ENCODE data around the gene HOXA4. TPM values are rescaled to one million over a fixed set of nuclear protein-coding genes. Genes with fewer than 3 reads are reported as not detected.

HOXA4 gene
- total and polyA plus RNA-seq, 2 experiments from 2014 or later: 0.69 to 1.3 TPM

DNA sequence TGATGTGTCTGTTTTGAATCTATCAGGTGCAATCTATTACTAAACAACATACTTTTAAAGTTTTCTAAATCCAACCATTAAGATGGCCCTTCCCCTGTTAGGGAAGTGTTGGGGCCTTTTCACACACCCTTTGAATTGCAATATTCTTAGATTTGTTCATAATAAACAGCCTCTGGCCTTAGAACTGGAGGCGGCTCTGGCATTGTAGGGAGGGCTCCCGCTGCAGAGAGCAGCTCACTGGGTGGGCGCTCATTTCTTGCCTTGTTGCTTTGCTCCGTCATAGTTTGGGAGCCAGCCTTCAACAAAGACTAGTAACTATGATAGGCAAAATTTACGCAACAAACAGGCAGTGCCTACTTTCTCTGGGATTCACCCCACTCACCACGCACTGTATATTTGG, 47.8 kb upstream of the HOXA4 start:
- DNase-seq (ENCODE audit: low spot score): no peak
- Histone ChIP-seq H4K20me1 (ENCODE audit: insufficient read depth, poor library complexity, severe bottlenecking) (no peaks in the 10 kb centered on the region), H3K27me3 (peaks cover 92% of the 10 kb centered on the region), H3K9me3 (ENCODE audit: low read depth) (no peaks in the 10 kb centered on the region), H3K27ac (peak overlapping the region; percentile 96), H3K4me3 (peak overlapping the region; percentile 40), H3K9me2 (replicated peaks; ENCODE audit: insufficient read depth) (no peaks in the 10 kb centered on the region), H3K79me2 (peaks cover 89% of the 10 kb centered on the region), H3K4me2 (peak overlapping the region; percentile 96), H2AFZ (no peak overlapping the region), H3K36me3 (replicated peaks; ENCODE audit: insufficient read depth, low read depth) (no peaks in the 10 kb centered on the region), H3K4me1 (ENCODE audit: insufficient read depth) (peaks cover 31% of the 10 kb centered on the region)
- 33% methylated on average over 6 of the region's 6 CpGs for WGBS (ENCODE audit: low lambda C conversion rate, missing lambda C conversion rate)
- TF ChIP-seq, protein P1, sequence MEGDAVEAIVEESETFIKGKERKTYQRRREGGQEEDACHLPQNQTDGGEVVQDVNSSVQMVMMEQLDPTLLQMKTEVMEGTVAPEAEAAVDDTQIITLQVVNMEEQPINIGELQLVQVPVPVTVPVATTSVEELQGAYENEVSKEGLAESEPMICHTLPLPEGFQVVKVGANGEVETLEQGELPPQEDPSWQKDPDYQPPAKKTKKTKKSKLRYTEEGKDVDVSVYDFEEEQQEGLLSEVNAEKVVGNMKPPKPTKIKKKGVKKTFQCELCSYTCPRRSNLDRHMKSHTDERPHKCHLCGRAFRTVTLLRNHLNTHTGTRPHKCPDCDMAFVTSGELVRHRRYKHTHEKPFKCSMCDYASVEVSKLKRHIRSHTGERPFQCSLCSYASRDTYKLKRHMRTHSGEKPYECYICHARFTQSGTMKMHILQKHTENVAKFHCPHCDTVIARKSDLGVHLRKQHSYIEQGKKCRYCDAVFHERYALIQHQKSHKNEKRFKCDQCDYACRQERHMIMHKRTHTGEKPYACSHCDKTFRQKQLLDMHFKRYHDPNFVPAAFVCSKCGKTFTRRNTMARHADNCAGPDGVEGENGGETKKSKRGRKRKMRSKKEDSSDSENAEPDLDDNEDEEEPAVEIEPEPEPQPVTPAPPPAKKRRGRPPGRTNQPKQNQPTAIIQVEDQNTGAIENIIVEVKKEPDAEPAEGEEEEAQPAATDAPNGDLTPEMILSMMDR (IDR thresholded peaks at IDR 0.05; ENCODE audit: poor library complexity): no peak
- no peak for TF ChIP-seq EZH2phosphoT487 (IDR thresholded peaks at IDR 0.05; ENCODE audit: low read depth, severe bottlenecking, unreplicated experiment)

DNA sequence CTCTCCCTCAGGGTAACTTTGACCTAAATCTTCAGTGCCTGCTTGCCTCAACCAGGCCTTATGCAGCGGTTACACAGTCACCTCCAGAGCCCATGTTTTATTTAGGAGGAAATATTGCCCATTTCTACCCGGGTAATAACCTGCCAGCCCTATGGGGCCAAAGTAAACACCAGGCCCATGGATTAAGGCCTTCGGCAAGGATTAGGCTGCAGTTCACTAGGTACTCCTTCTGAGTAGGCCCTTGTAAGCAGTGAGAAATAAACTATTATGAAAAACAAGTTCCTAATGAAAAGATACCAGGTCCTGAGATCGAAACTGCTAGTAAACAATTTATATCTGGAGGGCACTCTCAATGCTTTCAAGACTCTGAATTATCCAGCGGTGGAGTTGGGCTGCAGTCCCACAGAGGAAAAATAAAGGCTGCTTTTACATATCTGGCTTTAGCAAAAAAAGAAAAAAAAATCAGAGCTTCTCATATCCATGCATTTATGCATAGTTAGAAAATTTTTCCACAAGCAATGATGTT, 47.3 kb upstream of the HOXA4 start:
- Histone ChIP-seq H3K9me2 (replicated peaks; ENCODE audit: insufficient read depth) (no peaks in the 10 kb centered on the region), H2AFZ (no peak overlapping the region), H3K9me3 (ENCODE audit: low read depth) (no peaks in the 10 kb centered on the region), H3K79me2 (peaks cover 89% of the 10 kb centered on the region), H4K20me1 (ENCODE audit: insufficient read depth, poor library complexity, severe bottlenecking) (no peaks in the 10 kb centered on the region), H3K4me3 (peak overlapping the region; percentile 40), H3K27me3 (peaks cover 92% of the 10 kb centered on the region), H3K36me3 (replicated peaks; ENCODE audit: insufficient read depth, low read depth) (no peaks in the 10 kb centered on the region), H3K4me2 (peak overlapping the region; percentile 96), H3K4me1 (ENCODE audit: insufficient read depth) (peaks cover 26% of the 10 kb centered on the region), H3K27ac (peak overlapping the region; percentile 96)
- no peak for DNase-seq (ENCODE audit: low spot score)
- WGBS (ENCODE audit: low lambda C conversion rate, missing lambda C conversion rate): 28% methylated on average over 5 of the region's 5 CpGs
- TF ChIP-seq EZH2 (IDR thresholded peaks at IDR 0.05; ENCODE audit: borderline replicate concordance): peak; percentile 8
- TF ChIP-seq, protein P1 (IDR thresholded peaks at IDR 0.05; ENCODE audit: poor library complexity): no peak
- no peak for TF ChIP-seq EZH2phosphoT487 (IDR thresholded peaks at IDR 0.05; ENCODE audit: low read depth, severe bottlenecking, unreplicated experiment)

DNA sequence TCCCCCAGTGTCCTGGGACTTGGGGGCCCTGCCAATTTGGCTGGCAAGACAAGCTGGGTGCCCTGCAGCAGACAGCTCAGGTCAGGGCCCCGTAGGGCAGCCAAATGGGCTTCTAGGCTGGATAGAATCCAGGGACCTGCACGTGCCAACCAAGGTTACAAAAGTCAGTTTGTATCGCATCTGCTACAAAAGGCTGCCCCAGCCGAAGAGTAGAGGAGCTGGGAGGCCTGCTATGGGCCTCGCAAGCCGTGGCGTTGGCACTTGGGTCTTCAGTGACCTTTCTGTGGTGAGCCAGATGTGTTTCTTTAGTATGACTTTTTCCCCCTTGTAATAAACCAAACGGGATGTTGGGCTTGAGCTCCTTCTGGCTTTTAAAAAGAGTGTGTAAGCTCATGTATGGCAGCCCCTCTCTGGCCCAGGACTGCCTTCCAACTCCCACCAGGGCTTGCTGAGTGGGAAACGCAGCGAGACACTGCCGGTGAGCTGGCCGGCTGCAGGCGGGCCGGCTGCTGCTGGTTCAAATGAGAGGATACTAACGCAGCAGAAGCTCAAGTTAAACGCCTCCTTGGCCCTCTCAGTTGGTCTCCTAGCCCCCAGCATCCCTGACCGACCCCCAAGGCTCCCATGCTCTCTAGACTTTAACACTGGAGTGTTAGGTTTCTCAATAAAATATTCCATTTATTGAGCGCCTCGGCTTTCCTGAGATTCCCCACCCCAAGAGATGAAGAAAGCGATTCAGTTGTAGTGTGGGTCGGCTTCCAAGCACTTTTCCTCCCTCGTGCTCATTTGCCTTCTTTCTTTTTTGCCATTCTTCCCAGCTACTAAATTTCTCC, 46.6 kb upstream of the HOXA4 start:
- no peak for DNase-seq (ENCODE audit: low spot score)
- Histone ChIP-seq H3K36me3 (replicated peaks; ENCODE audit: insufficient read depth, low read depth) (no peaks in the 10 kb centered on the region), H3K9me3 (ENCODE audit: low read depth) (no peaks in the 10 kb centered on the region), H4K20me1 (ENCODE audit: insufficient read depth, poor library complexity, severe bottlenecking) (no peaks in the 10 kb centered on the region), H3K4me2 (peak overlapping the region; percentile 96), H3K9me2 (replicated peaks; ENCODE audit: insufficient read depth) (no peaks in the 10 kb centered on the region), H3K79me2 (peaks cover 89% of the 10 kb centered on the region), H3K4me1 (ENCODE audit: insufficient read depth) (peaks cover 25% of the 10 kb centered on the region), H3K27ac (peak overlapping the region; percentile 96), H2AFZ (no peak overlapping the region), H3K27me3 (peaks cover 92% of the 10 kb centered on the region), H3K4me3 (peak overlapping the region; percentile 40)
- no peak for TF ChIP-seq EZH2 (IDR thresholded peaks at IDR 0.05; ENCODE audit: borderline replicate concordance)
- TF ChIP-seq, protein P1 (IDR thresholded peaks at IDR 0.05; ENCODE audit: poor library complexity): no peak
- TF ChIP-seq EZH2phosphoT487 (IDR thresholded peaks at IDR 0.05; ENCODE audit: low read depth, severe bottlenecking, unreplicated experiment): no peak
- WGBS (ENCODE audit: low lambda C conversion rate, missing lambda C conversion rate): 31% methylated on average over 22 of the region's 22 CpGs
